Skeletal muscle tissue (tissue), 4 donors: ENCODE data around the gene TNRC6C. TPM values are rescaled to one million over a fixed set of nuclear protein-coding genes. Genes with fewer than 3 reads are reported as not detected.

ENCODE experiments used
- H3K27ac ChIP-seq: one replicate; pipeline ENCODE4 v1.7.0; 2013; ENCODE audit warnings: mild to moderate bottlenecking, low read depth, low read length, inconsistent platforms
- H3K27me3 ChIP-seq, 3 donors: one replicate each; pipeline ENCODE4 v1.7.0; 2013; ENCODE audit warnings: low read length in 3 of 3; ENCODE audit not compliant: control insufficient read depth in 3 of 3, insufficient read depth in 3 of 3
- H3K36me3 ChIP-seq, 3 donors: one replicate each; pipeline ENCODE4 v1.7.0; 2013; ENCODE audit warnings: low read length in 3 of 3; ENCODE audit not compliant: control insufficient read depth in 3 of 3, insufficient read depth in 3 of 3
- H3K4me1 ChIP-seq, 3 donors: one replicate each; pipeline ENCODE4 v1.7.0; 2013; ENCODE audit warnings: low read length in 3 of 3, mild to moderate bottlenecking in 3 of 3; ENCODE audit not compliant: control insufficient read depth in 3 of 3, insufficient read depth in 3 of 3
- H3K4me3 ChIP-seq, 3 donors: one replicate each; pipeline ENCODE4 v1.7.0; 2013; ENCODE audit warnings: low read length in 3 of 3
- H3K9ac ChIP-seq, 3 donors: one replicate each; pipeline ENCODE4 v1.7.0; 2013; ENCODE audit warnings: low read length in 3 of 3, mild to moderate bottlenecking in 3 of 3, moderate library complexity in 2 of 3, low read depth in 1 of 3
- H3K9me3 ChIP-seq, 3 donors: one replicate each; pipeline ENCODE4 v1.7.0; 2013; ENCODE audit warnings: low read length in 3 of 3; ENCODE audit not compliant: control insufficient read depth in 3 of 3
- total RNA-seq: library from RNA; depleted of rRNA; stranded (reverse); fragments of >200 nt; gene quantifications from one replicate; pipeline ENCODE4 v1.2.3, GENCODE V29; 2014
- donor health status: Osteomylitis.

Gene TNRC6C
- total RNA-seq, 1 donor from 2014 or later: 12.5 TPM

DNA sequence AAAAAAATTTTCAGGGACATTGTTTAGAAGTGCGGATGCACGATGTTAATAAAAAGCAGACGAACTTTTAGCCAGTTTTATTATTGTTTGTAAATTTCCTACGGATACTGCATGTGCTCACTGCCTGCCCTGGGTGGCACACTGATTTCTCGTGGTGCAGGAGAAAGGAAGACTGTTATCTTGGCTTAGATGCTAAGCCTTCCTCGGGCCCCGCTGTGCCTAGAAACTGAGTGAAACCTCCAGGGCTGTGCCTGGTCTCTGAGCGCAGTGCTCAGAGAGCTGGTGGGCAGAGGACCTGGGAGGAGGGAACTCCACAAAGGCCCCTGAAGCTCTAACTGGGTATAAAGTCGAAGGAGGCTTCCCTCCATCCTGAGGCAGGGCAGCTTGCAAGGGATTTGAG is 35.4 kb upstream of the TNRC6C start:
- Histone ChIP-seq H3K4me3 (no peak overlapping the region), H3K4me1 (peaks cover 0 to 4% (median 0%) of the 10 kb centered on the region in 3 donors), H3K9ac (no peak overlapping the region), H3K36me3 (no peaks in the 10 kb centered on the region), H3K27me3 (peaks cover 8 to 20% (median 18%) of the 10 kb centered on the region in 3 donors), H3K9me3 (no peaks in the 10 kb centered on the region), H3K27ac (no peak overlapping the region)

DNA sequence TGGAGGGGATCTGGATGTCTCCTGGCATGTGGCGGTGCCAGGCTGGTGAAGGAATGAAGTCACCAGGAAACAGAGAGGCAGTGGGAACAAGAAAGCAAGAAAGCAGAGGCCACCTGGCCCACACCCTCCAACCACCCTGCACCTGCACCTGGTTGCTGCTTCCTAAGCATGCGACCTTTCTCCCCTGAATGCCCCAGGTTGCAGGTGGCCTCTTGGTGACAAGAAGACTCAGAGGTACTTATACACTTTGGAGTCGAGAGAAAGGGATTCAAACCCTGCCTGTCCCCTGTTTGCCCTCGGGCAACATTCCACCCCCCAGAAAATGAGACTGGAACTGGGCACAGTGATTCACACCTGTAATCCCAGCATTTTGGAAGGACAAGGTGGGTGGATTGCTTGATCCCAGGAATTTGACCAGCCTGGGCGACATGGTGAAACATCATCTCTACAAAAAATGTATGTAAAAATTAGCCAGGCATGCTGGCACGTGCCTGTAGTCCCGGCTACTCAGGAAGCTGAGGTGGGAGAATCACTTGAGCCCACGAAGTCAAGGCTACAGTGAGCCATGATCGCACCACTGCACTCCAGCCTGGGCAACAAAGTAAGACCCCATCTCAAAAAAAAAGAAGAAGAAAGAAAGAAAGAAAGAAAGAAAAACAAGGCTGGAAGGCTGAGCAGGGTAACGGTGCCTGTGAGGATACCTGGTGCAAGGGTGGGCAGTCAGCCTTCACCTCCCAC is 34.6 kb upstream of the TNRC6C start:
- no peaks in the 10 kb centered on the region for H3K9me3 ChIP-seq
- peaks cover 8 to 20% (median 18%) of the 10 kb centered on the region in 3 donors for H3K27me3 ChIP-seq
- H3K27ac ChIP-seq: no peak overlapping the region
- no peak overlapping the region for H3K4me3 ChIP-seq
- no peaks in the 10 kb centered on the region for H3K36me3 ChIP-seq
- peaks cover 0 to 4% (median 0%) of the 10 kb centered on the region in 3 donors for H3K4me1 ChIP-seq
- no peak overlapping the region for H3K9ac ChIP-seq

DNA sequence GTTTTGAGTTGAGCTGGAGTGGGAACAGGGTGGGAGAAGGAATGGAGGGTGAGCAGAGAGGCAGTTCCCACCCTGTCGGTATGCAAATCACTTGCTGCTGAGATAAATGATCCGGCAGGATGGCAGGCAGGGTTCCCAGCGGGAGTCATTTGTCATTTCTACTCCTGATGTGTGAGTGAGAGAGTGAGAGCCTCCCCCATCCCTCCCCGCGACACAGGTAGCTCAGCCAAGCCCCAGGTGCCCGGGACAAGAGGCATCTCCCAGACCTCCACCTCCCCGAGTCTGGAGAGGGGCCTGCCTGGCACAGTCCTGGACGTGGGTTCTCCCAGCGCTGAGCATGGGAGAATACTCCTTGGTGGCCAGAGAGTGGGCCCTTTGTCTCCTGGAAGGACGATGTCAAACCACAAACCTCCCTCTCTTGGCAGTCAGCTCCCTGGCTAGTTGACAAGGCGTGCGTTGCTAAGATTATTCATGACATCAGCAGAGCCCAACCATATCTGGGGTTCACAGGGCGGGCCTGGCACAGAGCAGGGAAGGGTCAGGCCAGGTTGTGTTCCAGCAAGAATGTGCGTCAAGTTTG is 33.7 kb upstream of the TNRC6C start:
- Histone ChIP-seq H3K9me3 (no peaks in the 10 kb centered on the region), H3K4me3 (no peak overlapping the region), H3K4me1 (peaks cover 0 to 4% (median 0%) of the 10 kb centered on the region in 3 donors), H3K27ac (no peak overlapping the region), H3K27me3 (peaks cover 8 to 25% (median 20%) of the 10 kb centered on the region in 3 donors), H3K9ac (no peak overlapping the region), H3K36me3 (no peaks in the 10 kb centered on the region)

DNA sequence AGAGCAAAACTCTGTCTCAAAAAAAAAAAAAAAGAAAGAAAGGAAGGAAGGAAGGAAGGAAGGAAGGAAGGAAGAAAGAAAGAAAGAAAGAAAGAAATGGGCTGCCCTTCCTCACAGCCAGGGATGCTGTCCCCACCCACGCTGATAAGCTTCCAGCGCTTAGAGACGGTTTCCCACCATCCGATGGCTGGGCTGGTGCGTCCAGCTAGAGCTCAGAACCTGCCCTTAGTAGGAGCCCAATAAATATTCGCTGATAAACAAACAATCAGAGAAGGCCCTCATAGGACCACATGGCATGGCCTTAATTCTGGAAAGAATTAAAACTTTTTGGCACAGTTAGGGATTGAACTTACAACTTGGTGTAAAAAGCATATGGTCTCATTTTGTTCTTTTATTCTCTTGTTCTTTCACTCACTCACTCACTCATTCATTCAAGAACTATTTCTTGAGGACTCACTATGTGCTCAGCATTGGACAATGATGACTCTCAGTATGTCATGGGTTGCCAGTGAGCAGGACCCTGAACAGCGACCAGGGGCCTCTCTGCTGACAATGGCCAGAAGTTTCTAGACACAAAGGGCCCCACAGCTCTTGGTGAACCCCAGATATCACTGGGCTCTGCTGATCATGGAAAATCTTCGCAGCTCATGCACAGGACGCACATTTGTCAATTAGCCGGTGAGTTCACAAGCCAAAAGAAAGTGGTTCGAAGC is 32.5 kb upstream of the TNRC6C start:
- Histone ChIP-seq H3K4me1 (peaks cover 0 to 4% (median 0%) of the 10 kb centered on the region in 3 donors), H3K9me3 (no peaks in the 10 kb centered on the region), H3K9ac (no peak overlapping the region), H3K27me3 (peaks cover 8 to 30% (median 20%) of the 10 kb centered on the region in 3 donors), H3K27ac (no peak overlapping the region), H3K4me3 (no peak overlapping the region), H3K36me3 (no peaks in the 10 kb centered on the region)

DNA sequence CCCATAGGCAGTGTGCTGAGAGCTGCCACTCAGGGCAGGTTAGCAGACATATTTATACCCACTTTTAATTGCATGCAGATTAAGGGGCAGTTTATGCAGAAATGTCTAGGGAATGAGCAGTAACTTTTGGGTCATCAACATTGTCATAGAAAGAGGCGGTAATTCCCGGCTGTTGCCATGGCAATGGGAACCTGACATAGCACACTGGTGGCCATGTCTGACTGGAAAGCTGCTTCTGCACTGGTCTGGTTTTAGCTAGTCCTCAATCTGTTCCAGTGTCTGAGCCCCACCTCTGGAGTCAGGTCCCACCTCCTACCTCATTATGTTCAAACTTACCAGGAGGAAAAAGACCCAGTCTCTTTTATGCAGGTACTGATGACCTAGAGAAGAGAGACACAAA is 31.5 kb upstream of the TNRC6C start:
- H3K4me3 ChIP-seq: no peak overlapping the region
- H3K4me1 ChIP-seq: peaks cover 0 to 4% (median 0%) of the 10 kb centered on the region in 3 donors
- no peaks in the 10 kb centered on the region for H3K9me3 ChIP-seq
- H3K27ac ChIP-seq: no peak overlapping the region
- no peak overlapping the region for H3K9ac ChIP-seq
- H3K36me3 ChIP-seq: no peaks in the 10 kb centered on the region
- peaks cover 8 to 35% (median 20%) of the 10 kb centered on the region in 3 donors for H3K27me3 ChIP-seq

DNA sequence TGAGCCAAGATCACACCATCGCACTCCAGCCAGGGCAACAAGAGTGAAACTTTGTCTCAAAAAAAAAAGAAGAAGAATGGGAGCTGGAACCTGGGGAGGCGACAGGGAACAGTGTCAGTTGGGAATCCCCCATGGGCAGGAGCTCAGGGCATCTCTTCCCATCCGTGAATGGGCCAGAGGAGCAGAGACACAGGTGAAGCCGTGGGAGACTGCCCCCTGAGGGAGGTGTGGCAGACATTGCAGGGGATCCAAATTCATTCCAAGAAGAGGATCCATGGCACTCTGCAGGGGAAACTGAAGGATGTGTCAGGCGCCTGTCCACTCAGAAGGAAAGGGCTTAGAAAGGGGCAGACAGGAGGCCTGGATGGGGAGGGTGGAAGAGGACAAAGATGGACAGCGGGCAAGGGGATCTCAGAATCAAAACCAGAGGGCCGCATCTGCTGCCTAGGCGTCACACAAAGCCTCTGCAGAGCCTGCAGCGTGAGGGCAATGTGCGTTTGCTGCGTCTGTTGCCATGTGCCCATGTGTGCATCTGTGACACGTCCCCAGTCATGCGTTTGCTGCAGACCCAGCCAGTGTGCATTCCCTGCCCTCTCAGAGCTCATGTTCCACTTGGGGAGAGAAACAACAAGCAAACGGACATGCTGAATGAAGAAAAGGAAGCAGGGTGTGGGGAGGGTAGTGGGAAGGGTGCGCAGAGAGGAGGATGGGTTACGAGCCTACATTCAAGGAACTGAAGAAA is 30.6 kb upstream of the TNRC6C start:
- Histone ChIP-seq H3K27ac (no peak overlapping the region), H3K9me3 (no peaks in the 10 kb centered on the region), H3K4me1 (peaks cover 0 to 4% (median 0%) of the 10 kb centered on the region in 3 donors), H3K27me3 (peaks cover 8 to 35% (median 20%) of the 10 kb centered on the region in 3 donors), H3K36me3 (no peaks in the 10 kb centered on the region), H3K4me3 (no peak overlapping the region), H3K9ac (no peak overlapping the region)

DNA sequence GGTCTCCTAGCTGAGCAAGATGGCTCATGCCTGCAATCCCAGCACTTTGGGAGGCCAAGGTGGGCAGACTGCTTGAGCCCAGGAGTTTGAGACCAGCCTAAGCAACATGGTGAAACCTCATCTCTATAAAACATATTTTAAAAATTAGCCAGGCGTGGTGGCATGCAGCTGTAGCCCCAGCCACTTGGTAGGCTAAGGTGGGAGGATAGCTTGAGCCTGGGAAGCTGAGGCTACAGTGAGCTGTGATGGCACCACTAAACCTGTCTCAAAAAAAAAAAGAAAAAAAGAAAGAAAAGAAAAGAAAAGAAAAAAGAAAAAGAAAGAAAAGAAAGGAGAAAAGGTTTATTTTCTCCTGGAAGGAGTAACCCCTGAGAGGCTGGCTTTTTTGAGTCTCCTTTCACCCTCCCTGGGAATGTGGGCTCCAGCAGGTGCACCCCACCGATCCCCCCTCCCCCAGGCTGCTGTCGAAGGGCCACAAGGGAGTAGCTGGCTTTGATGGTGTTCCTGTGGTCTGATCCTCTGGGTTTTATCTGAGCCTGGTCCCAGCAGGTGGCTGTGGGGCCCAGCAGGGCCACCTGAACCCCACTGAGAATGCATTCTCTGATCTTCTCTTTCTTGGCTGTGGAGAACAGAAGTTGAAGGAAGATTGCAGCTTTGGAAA is 29.9 kb upstream of the TNRC6C start:
- no peaks in the 10 kb centered on the region for H3K9me3 ChIP-seq
- no peak overlapping the region for H3K4me3 ChIP-seq
- peaks cover 0 to 4% (median 0%) of the 10 kb centered on the region in 3 donors for H3K4me1 ChIP-seq
- no peak overlapping the region for H3K9ac ChIP-seq
- H3K36me3 ChIP-seq: no peaks in the 10 kb centered on the region
- H3K27ac ChIP-seq: no peak overlapping the region
- H3K27me3 ChIP-seq: peaks cover 7 to 29% (median 16%) of the 10 kb centered on the region in 3 donors

DNA sequence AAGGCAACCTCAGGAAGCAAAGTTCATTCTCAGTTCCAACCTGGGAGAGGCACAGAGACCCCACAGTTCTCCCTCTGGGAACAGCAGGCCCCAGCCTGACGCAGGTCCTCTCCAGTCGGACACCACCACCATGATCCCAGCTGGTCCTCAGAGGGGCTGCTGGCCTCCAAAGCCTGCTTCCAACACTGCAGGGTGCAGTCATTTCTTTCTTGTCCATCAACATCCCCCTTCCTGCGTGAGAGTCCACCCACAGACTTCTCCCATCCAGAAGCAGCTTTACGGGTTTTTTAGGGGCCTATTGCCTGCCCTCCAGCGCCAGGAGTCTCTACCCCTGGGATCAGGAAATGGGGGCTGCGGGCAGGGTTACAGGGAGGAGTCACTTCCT is 29.3 kb upstream of the TNRC6C start:
- Histone ChIP-seq H3K27me3 (peaks cover 5 to 29% (median 12%) of the 10 kb centered on the region in 3 donors), H3K27ac (no peak overlapping the region), H3K36me3 (no peaks in the 10 kb centered on the region), H3K9ac (no peak overlapping the region), H3K9me3 (no peaks in the 10 kb centered on the region), H3K4me1 (peaks cover 0 to 4% (median 0%) of the 10 kb centered on the region in 3 donors), H3K4me3 (no peak overlapping the region)

DNA sequence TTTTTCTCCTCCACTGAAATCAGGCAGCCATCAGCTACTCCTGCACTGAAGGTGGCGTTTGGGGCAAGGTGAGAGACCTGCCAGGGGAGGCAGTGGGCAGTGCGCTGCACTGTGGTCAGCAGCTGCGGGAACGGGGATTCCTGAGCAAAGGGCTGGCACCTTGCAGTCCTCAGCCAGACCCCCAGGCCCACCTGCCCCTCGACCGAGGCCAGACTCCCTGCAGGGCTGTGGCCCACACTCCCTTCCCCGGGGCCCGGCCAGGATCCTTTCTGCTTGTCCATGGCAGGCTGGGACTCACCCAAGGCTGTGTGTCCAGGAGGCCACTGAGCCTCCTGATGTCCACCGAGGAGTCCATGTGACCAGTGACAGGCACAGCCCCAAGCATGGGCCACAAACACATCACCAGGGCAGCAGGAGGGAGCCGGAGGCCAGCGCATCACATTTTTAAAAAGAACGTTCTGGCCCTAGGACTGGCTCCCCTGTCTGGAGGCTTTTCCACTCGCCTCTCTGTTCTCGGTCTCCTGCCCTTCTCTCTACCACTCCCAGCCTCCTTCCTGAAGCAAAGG is 28.5 kb upstream of the TNRC6C start:
- Histone ChIP-seq H3K27ac (no peak overlapping the region), H3K4me3 (no peak overlapping the region), H3K9ac (no peak overlapping the region), H3K4me1 (peaks cover 0 to 2% (median 0%) of the 10 kb centered on the region in 3 donors), H3K27me3 (peaks cover 5 to 23% (median 10%) of the 10 kb centered on the region in 3 donors), H3K9me3 (no peaks in the 10 kb centered on the region), H3K36me3 (no peaks in the 10 kb centered on the region)
